Smooth muscle cell (in vitro differentiated cells): Measurements from ENCODE around the gene SLC30A5. TPM values are rescaled to one million over a fixed set of nuclear protein-coding genes. Genes with fewer than 3 reads are reported as not detected.

Experiments
- DNase-seq: peaks from one replicate; lab custom pipeline; 2025; ENCODE audit not compliant: unreplicated experiment; lab: John Stamatoyannopoulos, UW
- H2AFZ ChIP-seq: fragments of 200-600 bp; sonication (generic); 2 replicates; pipeline ENCODE4 v1.6.0; 2016; ENCODE audit warnings: antibody characterized with exemption, low read depth, mild to moderate bottlenecking
- H3F3A ChIP-seq: fragments of 200-600 bp; sonication (generic); 2 replicates; pipeline ENCODE4 v1.6.0; 2017; ENCODE audit warnings: antibody characterized with exemption, low read depth
- H3K27ac ChIP-seq: fragments of 200-600 bp; sonication (generic); 2 replicates; pipeline ENCODE4 v1.5.1; 2016; ENCODE audit warnings: low read depth, mild to moderate bottlenecking
- H3K27me3 ChIP-seq: fragments of 200-600 bp; sonication (generic); 2 replicates; pipeline ENCODE4 v1.6.1; 2016; ENCODE audit warnings: low read depth, mild to moderate bottlenecking
- H3K36me3 ChIP-seq: fragments of 200-600 bp; sonication (generic); 2 replicates; pipeline ENCODE4 v1.5.1; 2016; ENCODE audit warnings: low read depth
- H3K4me1 ChIP-seq: fragments of 200-600 bp; sonication (generic); 2 replicates; pipeline ENCODE4 v1.5.1; 2016; ENCODE audit warnings: low read depth
- H3K4me2 ChIP-seq: fragments of 200-600 bp; sonication (generic); 2 replicates; pipeline ENCODE4 v1.6.0; 2016; ENCODE audit warnings: mild to moderate bottlenecking
- H3K4me3 ChIP-seq: fragments of 200-600 bp; sonication (generic); 2 replicates; pipeline ENCODE4 v1.5.1; 2016; ENCODE audit warnings: mild to moderate bottlenecking
- H3K79me2 ChIP-seq: fragments of 200-600 bp; sonication (generic); 2 replicates; pipeline ENCODE4 v1.6.0; 2016; ENCODE audit warnings: low read depth, mild to moderate bottlenecking
- H3K9ac ChIP-seq: fragments of 200-600 bp; sonication (generic); 2 replicates; pipeline ENCODE4 v1.6.0; 2016; ENCODE audit warnings: low read depth
- H3K9me3 ChIP-seq: fragments of 200-600 bp; sonication (generic); replicated peaks from 2 replicates; pipeline ENCODE4 v1.5.1; 2016; ENCODE audit warnings: low read depth
- H4K20me1 ChIP-seq: fragments of 200-600 bp; sonication (generic); 2 replicates; pipeline ENCODE4 v1.6.0; 2016; ENCODE audit warnings: low read depth
- CTCF ChIP-seq: fragments of 200-600 bp; sonication (generic); IDR thresholded peaks from 2 replicates; pipeline ENCODE4 v1.5.1; 2017; ENCODE audit warnings: borderline replicate concordance, mild to moderate bottlenecking, antibody characterized with exemption; ENCODE audit not compliant: insufficient read depth, poor library complexity, severe bottlenecking
- WGBS: methylation state at CpG from one replicate; pipeline ENCODE4 v1.1.7; 2016; ENCODE audit warnings: low lambda C conversion rate; 5-methylcytosine and 5-hydroxymethylcytosine counted together
- polyA plus RNA-seq: library from polyadenylated mRNA; unstranded; fragments of >200 nt; fragmentation: Nextera tagmentation; extraction: Ambion mirVana; gene quantifications from 2 replicates; pipeline ENCODE4 v1.2.1, GENCODE V29; 2016
- total RNA-seq: library from RNA; depleted of rRNA; stranded (reverse); fragments of >200 nt; gene quantifications from 2 replicates; pipeline ENCODE4 v1.2.3, GENCODE V29; 2014

SLC30A5 gene
- total and polyA plus RNA-seq, 2 experiments from 2014 or later: 54.5 to 79.5 TPM

- H3K9me3 ChIP-seq: no peaks in the 10 kb centered on the region
- no peak overlapping the region for H3K27ac ChIP-seq
- H4K20me1 ChIP-seq: no peaks in the 10 kb centered on the region
- no peak overlapping the region for H3K9ac ChIP-seq
- no peak overlapping the region for H3K4me2 ChIP-seq
- no peaks in the 10 kb centered on the region for H3K4me1 ChIP-seq
- H2AFZ ChIP-seq: no peak overlapping the region
- no peaks in the 10 kb centered on the region for H3K79me2 ChIP-seq
- WGBS: 98% methylated on average over 3 of the region's 3 CpGs
- H3K36me3 ChIP-seq: no peaks in the 10 kb centered on the region
- no peak overlapping the region for H3K4me3 ChIP-seq
- DNase-seq: no peak
- no peak for TF ChIP-seq CTCF
- no peaks in the 10 kb centered on the region for H3F3A ChIP-seq
- H3K27me3 ChIP-seq: no peaks in the 10 kb centered on the region
Observed at GRCh38 chr5:69152731-69153130, 58.9 kb downstream of the SLC30A5 start.

DNA sequence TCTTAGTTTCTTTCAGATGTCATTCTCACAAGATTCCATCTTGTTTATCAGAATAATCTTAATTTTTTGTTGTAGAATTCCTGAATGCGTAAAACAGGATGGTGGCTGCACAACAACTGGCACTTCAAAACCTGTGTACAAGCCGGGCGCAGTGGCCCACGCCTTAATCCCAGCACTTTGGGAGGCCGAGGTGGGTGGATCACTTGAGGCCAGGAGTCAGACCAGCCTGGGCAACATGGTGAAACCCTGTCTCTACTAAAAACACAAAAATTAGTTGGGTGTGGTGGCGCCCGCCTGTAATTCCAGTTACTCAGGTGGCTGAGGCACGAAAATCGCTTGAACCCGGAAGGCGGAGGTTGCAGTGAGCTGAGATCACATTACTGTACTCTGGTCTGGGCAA lies 62.6 kb downstream of the SLC30A5 start:
- Histone ChIP-seq H3K9ac (no peak overlapping the region), H3K36me3 (no peaks in the 10 kb centered on the region), H2AFZ (no peak overlapping the region), H3K4me3 (no peak overlapping the region), H3F3A (no peaks in the 10 kb centered on the region), H3K4me2 (no peak overlapping the region), H3K9me3 (no peaks in the 10 kb centered on the region), H4K20me1 (no peaks in the 10 kb centered on the region), H3K4me1 (no peaks in the 10 kb centered on the region), H3K79me2 (no peaks in the 10 kb centered on the region), H3K27me3 (no peaks in the 10 kb centered on the region), H3K27ac (no peak overlapping the region)
- no peak for TF ChIP-seq CTCF
- WGBS: 97% methylated on average over 11 of the region's 11 CpGs
- DNase-seq: no peak

DNA sequence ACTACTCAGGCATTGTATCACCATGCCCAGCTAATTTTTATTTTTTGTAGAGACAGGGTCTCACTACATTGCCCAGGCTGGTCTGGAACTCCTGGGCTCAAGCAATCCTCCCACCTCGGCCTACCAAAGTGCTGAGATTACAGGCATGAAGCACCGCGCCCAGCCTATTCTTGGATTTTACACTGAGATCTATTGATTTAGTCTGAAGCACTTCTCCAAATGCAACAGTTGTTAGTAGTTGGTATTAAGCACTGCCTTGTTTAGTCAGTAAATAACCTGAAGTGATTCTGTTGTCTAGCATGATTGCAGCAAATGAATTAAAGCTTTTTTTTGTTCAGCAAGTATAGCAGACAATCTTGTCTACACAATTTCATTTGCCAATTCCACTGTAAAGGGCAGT lies 64.2 kb downstream of the SLC30A5 start:
- H3K79me2 ChIP-seq: no peaks in the 10 kb centered on the region
- H4K20me1 ChIP-seq: no peaks in the 10 kb centered on the region
- no peak overlapping the region for H2AFZ ChIP-seq
- H3K4me3 ChIP-seq: no peak overlapping the region
- H3K9me3 ChIP-seq: no peaks in the 10 kb centered on the region
- no peaks in the 10 kb centered on the region for H3K36me3 ChIP-seq
- no peak for DNase-seq
- no peaks in the 10 kb centered on the region for H3K4me1 ChIP-seq
- H3K27me3 ChIP-seq: no peaks in the 10 kb centered on the region
- no peak overlapping the region for H3K9ac ChIP-seq
- no peak for TF ChIP-seq CTCF
- no peaks in the 10 kb centered on the region for H3F3A ChIP-seq
- no peak overlapping the region for H3K27ac ChIP-seq
- WGBS: 97% methylated on average over 3 of the region's 3 CpGs
- no peak overlapping the region for H3K4me2 ChIP-seq

- Histone ChIP-seq H3K4me2 (no peak overlapping the region), H3K9me3 (no peaks in the 10 kb centered on the region), H4K20me1 (no peaks in the 10 kb centered on the region), H3K4me3 (no peak overlapping the region), H3K27me3 (no peaks in the 10 kb centered on the region), H3K9ac (no peak overlapping the region), H3K36me3 (no peaks in the 10 kb centered on the region), H3K4me1 (no peaks in the 10 kb centered on the region), H3K27ac (no peak overlapping the region), H3F3A (no peaks in the 10 kb centered on the region), H2AFZ (no peak overlapping the region), H3K79me2 (no peaks in the 10 kb centered on the region)
- no peak for DNase-seq
- no peak for TF ChIP-seq CTCF
- 89% methylated on average over 16 of the region's 16 CpGs for WGBS
Observed at GRCh38 chr5:69160651-69161050, 66.8 kb downstream of the SLC30A5 start.
